Stimulated activated CD4-positive, alpha-beta T cell treated with anti-CD3 and anti-CD28 coated beads, Interleukin-4, amount 100 ng/mL, for 4 hours (primary cell): ENCODE measurements around the gene THRAP3.

Experiments used
- DNase-seq, 2 experiments: peaks; one replicate each; pipeline ENCODE4 v3.0.0-alpha.2; 2020

THRAP3 gene

DNA sequence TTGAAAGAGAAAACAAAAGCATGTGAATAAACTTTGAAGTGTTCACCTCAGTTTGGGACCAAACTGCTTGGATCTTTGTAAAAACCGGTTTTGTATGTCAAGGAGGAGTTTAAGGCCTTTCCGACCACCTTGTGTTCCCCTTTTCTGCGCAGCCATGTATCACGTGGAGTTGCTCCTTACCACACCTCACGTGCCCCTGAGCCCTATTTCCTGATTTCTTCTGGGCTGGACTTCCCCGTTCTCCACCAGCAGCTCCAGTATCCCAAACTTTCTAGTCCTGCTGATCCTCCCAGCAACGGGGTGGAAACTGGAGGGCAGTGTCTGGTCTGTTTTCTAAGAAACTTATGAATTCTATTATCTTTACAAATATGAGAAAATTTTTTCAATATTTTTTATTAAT, 80.3 kb downstream of the THRAP3 start:
- DNase-seq, result no peak

DNA sequence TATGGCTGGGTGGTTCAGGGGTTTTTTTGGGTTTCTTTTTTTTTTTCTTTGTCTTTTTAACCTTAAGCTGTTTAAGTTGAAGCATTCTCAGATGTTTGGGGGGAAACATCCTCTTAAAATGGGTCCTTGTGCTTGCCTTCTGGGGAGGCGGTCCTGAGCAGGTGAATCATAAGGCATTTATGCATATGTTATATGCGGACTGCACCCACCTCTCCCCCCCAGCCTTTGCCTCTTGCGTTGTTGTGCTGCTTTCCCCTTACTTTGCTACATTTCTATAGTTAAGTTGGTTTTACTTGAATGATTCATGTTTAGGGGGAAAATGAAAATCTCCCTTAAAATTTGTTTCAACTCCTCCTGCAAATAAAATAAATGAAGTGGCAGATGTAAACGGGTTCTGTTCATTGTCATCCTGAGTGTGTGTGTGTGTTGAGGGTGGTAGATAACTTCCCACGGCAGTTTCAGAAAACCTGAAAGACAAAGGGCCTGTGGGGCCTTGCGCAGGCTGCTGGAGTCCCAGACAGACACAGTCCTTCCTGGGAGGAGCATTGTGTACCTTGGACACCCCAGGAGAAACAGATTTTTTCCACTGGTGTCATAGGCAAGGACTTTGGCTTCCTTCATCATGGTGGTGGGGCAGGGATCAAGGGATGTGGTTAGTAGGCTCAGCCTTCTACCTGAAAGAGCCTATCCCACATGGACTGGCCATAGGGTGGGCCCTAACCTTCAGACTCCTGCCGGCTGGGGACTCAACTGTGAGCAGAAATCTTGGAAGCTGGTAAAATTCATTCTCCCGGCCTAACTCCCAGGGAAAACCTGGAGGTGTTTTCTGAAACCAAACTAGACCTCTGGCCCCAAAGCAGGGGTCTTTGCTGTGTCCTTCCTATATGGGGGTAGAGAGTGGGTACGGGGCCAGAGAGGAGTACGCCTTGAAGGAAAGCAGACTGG, 81.0 kb downstream of the THRAP3 start:
- peak in 1 of 2 experiments; percentile 38 for DNase-seq

DNA sequence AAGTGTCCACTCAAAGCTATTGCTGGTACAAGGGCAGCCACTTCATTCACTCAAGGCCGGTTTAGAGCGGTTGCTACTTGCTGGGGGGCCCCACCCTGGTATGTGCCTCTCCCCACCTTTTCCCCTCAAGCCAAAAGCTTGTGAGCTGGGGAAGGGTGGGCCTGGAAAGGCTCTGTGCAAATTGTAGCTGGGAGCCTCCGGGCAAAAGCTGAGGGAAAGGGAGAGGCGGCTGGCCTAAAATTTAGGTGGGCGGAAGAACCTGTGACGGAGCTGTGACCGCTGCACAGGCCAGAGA, 81.6 kb downstream of the THRAP3 start:
- DNase-seq, result no peak

DNA sequence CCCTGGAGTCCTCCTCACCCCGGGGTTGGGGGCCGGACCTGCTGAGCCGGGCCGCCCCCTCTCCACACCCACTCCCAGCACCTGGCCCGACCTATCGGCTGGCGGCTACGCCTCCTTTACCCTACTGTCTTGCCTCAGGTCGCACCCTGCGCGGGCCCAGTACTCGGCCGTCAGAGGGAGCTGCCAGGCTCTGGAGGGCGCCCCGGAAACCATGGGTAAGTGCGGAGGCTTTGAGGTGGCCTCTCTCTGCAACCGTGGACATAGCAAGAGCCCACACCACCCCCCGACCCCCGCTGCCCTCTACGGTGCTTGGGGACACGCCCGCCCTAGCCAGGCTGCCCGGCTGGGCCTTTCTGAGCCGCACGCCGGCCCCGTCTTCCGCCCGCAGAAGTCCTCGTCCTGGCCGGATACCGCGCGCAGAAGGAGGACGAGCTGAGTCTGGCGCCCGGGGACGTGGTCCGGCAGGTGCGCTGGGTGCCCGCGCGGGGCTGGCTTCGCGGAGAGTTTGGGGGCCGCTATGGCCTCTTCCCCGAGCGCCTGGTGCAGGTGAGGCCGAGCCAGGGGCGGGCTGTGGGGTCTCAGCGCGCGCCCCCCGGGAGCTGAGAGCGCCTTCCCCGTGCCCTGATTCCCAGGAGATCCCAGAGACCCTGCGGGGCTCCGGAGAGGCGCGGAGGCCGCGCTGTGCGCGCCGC, 82.1 kb downstream of the THRAP3 start, which contains the start of gene SH3D21:
TSS of gene SH3D21 (plus strand) at position 159 of the 692 bp plus-strand sequence. CDS start at position 212, 53 bp downstream.
- DNase-seq, result peak; percentile 44 to 48

DNA sequence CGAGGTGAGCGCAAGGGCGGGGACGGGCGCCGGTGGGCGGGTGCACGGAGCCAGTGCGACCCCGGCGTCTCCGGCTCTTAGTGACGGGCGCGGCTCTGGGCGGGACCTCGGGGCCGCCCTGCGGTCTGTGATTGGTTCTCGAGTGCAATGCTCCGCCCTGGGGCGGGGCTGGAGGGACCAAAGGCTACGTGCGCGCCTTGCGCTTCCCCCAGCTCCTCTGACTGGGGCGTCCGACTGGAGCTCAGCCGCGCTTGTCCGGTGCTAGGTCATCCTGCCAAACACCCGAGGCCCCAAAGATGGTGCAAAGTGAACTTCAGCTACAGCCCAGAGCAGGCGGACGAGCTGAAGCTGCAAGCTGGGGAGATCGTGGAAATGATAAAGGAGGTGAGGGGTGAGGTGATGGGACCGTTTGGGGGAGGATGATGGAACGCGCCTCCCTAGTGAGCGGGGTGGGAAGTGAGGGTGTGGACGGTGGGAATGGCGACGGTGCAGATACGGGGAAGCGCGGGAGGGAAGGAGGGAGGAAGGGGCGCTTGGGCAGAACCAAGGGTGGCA, 82.7 kb downstream of the THRAP3 start:
- peak; percentile 89 to 91 for DNase-seq

DNA sequence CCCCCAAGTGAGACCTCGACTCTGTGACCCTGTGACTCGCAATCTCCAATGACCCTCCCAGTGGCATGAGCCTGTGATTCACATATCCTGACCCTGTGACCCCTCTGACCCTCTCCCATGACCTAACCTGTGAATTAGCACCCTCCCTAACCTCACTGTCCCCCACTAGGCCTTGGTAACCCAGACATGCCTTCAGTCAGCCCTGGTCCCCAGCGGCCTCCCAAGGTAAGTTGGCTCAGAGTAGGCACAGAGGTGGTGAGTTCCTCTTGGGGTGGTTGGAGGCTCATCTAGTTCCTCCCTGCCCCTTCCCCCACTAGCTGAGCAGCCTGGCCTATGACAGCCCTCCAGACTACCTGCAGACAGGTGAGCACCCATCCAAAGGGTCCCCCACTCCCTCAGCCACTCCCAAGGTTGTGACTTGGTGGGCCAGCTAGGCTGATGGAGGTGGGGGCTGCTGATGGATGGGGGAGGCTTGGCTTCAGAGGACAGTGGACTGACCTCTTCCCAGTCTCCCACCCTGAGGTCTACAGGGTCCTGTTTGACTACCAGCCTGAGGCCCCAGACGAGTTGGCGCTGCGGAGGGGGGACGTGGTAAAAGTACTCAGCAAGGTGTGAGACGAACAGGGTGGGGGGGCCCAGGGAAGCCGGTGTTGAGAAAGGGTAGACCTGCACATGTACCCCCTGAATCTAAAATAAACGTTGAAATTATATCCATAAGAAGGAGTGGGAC, 83.5 kb downstream of the THRAP3 start:
- DNase-seq, result no peak

DNA sequence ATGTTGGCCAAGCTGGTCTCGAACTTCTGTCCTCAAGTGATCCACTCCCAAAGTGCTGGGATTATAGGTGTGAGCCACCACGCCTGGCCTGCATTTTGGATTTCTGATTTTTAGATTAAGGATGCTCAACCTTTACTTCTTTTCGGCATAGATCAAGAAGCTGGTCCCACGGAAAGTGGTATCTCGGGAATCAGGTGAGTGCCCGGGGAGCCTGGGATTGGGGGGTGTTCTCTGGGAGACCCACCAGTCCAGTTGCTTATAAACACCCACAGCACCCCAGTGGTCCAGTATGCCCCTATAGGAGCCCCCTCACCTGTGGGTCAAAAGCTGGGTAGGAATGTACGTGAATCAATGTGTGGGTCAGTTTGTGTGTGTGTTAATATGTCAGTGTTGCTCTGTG, 85.2 kb downstream of the THRAP3 start:
- DNase-seq, result no peak

DNA sequence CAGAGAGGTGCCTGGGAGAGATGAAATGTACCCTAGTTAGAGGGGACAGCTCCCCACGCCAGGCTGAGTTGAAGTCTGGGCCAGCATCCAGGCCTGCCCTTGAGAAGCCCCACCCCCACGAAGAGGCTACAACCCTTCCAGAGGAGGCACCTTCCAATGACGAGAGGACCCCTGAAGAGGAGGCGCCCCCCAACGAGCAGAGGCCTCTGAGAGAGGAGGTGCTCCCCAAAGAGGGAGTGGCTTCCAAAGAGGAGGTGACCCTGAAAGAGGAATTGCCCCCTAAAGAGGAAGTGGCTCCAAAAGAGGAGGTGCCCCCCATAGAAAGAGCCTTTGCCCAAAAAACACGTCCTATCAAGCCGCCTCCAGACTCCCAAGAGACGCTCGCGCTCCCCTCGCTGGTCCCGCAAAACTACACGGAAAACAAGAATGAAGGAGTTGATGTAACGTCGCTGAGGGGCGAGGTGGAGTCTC, 96.1 kb downstream of the THRAP3 start:
- no peak for DNase-seq

DNA sequence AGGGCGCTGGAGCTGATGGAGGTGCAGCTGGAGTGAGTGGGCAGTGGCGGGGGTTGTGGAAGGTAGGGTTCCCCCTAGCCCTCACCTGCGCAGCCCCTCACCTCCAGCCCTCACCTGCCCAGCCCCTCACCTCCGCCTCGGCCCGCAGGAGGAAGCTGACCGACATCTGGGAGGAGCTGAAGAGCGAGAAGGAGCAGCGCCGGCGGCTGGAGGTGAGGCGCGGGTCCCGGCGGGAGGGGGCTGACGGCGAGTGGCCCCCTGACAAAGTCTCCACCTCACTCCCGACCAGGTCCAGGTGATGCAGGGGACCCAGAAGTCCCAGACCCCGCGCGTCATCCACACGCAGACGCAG, 96.5 kb downstream of the THRAP3 start:
- no peak for DNase-seq

DNA sequence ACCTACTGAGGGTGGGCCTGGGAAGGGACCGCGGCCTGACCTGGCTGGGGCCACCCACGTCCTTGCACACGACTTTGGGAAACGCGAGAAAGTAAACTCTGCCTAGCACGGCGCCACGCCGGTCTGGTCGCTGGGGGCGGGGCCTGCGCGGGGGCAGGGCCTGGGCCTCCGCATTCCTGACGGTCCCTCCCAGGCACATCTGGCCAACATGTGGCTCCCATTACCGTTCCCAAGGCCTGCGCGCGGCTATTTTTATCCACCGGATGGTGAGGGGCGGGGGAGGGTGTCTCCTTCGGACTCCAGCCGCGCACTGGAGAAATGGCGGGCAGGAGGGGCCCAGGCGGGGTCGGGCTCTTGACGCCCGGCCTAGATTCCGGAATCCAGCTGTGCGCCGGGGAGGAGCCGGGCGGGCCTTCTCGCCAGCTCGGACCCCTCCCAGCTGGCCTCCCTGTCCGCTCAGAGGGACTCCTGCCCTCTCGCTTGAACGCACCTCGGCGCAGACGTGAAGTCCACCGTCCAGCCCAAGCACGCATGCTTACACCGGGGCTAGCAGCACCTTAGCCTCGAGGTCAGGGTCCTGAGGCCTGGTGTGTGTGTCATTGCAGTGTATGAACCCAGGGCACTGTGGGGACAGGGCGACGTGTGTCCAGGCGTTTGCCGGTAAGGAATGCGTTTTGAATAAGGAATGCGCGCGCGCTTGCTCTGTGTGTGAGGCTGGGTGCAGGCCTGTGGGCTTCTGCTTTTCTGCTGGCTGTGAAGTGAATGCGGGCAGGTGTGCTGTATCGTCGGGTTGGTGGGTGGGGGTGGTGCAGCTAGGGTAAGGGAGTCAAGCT, 97.1 kb downstream of the THRAP3 start:
- DNase-seq, result peak; percentile 14 to 44

DNA sequence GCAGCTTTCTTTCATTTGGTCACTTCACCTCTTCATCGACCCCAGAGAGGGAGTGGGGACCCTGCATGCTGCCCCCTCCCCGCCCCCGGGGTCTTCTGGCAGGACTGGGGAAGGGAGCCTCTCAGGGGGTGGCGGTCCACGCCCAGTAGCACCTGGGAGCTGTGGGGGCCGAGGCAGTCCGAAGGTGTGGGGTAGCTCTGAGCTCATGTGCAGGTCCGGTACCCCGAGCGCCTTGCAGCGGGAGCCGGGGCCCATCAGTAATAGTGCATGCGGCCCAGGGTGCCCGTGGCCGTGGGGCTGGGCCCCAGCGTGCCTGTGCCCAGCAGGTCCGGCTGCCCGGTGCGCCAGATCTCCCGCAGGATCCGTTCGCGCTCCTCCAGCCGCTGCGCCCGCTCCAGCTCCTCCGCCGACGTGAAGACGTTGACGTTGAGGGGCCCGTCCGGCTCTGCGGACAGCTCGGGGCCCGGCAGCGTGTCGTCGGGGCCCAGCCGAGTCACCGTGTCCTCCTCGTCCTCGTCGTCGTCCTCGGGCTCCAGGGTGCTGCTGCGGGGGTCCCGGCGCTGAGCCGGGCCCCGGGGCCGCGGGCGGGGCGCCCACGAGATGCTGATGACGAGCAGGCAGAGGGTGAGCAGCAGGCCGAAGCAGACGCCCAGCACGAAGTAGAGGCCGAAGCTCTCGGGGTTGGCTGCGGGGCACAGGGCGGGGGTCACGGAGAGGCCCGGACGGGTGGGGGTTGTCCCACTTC, 98.0 kb downstream of the THRAP3 start:
- no peak for DNase-seq

DNA sequence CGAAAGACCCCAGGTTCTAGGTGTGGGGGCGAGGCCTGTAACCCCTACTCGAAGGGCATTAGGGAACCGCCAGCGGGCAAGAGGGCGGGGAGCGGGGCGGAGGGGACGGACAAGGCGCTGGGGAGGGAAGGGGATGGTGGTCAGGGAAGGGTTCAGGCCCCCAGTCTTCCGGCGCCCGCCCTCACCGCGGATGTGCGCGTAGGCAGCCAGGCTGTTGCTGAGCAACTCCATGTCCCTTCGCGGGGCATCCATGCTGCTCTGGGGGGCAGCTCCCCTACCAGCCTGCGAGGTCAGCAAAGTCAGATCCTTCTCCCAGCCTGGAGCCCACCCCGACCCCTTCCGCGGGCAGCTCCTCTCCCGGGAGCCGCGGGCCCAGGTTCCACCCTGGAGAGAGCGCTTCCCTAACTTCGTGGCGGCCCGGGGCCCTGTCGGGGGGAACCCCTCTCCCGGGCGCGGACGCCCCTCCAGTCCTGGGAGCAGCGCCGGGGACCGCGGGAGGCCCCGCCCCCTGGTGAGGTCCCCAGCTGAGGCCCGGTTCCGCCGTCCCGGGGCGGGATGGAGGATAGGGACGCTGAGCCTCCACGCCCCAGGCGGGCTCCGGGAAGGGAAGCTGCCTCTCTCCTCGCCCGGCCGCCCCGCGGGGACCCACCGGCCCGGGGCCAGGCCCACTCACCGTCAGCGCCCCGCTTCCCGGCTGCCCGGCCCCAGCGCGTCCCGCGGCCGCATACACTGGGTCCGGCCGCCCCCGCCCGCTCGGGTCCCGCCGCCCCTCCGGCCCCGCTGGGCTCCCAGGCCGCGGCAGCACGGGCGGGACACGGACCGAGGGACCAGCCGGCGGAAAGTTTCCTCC, 98.8 kb downstream of the THRAP3 start:
- DNase-seq, result peak in 1 of 2 experiments; percentile 33

DNA sequence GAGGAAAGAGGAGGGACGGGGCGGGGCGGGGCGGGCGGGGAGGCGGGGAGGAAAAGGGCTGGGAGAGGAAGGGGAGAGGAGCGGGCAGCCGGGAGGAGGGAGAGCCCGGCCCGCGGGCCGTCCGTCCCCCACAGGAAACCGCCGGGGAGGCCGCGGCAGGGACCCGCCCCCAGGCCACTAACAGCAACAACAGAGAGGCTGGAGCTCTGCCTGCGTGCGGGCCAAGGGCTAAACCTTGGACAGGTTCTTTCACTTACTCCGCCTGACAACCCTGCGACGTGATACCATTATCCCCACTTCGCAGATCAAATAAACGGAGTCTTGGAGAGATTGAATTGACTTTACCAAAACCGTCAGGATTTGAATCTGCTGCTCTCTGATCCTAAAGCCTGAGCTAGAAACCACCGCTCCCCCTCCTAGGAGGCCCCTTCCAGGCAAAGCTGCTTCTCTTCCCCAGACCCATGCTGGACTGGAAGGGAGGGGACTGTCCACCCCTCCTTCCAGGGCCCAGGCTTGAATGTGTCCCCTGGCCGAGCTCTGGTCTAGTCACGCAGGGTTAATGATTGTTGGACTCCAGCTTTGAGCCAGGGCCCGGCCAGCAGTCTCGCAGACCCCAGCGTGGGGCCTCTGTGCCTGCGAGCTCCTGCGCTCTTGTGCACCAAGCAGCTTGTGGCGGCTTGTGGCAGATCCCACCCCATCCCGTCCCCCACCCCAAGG, 99.6 kb downstream of the THRAP3 start, which contains the start of gene EVA1B:
TSS of gene EVA1B (minus strand) at position 10 of the 717 bp plus-strand sequence. CDS start 608 bp downstream, outside the sequence.
- peak; percentile 27 to 37 for DNase-seq

DNA sequence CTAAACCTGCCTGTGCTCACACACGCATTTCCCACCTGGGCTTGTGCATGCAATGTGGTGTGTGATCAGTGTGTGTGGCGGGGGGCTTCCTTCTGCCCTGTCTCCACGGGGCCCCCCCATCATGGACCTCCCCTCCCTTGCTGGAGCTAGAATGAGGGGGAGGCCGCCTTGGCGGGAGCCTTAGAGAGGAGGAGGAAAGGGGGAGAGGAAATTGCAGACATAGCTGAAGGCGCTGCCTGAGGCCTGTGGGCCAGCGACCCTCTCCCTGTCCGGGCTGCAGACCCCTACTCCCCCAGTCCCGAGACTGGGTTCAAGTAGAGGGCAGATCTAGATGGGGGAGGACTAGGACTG, 100.1 kb downstream of the THRAP3 start:
- no peak for DNase-seq

DNA sequence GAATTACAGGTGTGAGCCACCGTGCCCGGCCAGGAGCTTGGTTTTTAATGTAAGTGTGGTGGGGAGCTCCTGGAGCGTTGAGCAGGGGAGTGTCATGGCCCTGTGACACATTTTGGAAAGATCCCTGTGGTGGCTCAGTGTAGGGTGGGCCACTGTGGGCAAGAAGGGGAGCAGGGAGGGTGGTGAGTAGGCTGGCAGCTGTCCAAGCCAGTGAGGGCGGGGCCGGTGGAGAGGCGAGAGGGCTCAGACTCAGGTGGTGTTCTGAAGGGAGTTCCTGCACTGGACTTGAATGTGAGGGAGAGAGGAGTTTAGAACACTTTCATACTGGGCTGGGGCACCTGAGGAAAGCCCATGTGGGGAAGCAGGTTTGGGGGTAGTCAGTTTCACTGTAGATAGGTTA, 102.3 kb downstream of the THRAP3 start:
- no peak for DNase-seq

DNA sequence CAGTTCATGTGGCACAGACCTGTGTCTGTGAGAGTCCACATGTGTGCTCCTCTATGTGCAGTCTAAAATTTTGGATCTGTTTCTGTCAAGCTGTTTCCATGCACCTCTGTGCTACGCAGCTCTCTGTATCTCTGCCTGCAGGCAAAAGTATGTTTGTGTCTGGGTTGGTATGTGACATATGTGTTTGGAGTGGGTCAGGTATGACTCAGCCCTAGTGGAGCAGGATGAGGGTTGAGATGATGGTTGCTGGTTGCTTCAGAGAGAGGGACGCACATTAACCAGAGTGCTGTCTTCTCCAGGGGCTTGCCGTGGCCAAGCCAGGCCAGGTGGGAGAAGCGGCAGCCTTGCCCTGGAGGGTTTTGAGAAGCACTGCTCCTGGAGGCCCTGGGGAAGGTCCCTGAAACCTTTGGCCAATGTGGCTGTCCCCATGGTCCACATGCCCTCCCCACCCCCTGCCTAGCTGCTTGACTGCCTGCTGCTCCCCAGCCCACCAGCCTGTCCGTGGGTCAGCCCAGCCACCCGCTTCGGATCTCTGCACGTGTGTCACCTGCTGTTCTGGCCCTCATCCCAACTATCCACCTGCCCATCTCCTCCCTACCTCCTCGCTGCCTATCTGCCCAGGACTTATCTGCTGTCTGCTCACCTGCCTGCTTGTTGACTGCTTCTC, 103.3 kb downstream of the THRAP3 start:
- no peak for DNase-seq

DNA sequence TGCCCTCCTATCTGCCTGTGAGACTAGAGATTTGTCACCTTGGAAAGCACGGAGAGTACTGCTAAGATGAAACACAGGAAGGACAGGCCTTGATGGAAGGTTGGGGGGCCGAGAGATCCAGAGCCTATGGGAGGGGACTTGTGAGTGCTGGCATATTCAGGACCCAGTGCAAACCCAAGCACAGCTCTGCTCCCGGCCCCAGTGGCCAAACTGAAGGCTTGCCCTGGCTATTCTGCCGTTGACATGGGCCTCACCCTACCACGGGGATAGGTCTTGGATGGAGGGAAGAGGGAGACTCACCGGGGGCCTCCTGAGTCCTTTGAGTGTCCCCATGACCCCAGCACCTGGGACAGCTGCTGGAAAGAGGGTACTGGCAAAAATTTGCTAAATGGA, 103.8 kb downstream of the THRAP3 start:
- DNase-seq, result no peak

DNA sequence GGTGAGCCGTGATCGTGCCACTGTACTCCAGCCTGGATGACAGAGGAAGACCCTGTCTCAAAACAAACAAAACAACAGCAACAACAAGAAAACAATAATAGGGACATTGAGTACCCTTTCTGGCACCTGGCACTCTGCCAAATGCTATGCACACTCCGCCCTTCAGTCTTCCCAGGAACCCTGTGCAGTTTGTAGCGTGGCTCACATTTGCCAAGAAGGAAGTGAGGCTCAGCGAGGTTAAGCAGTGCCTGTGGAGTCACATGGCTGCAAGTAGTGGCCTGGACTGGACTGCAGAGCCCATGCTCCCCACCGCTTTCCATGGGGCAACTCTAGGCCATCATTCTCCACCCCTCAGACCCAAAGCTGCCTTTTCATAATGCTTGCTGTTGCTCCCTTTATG, 104.5 kb downstream of the THRAP3 start:
- no peak for DNase-seq

DNA sequence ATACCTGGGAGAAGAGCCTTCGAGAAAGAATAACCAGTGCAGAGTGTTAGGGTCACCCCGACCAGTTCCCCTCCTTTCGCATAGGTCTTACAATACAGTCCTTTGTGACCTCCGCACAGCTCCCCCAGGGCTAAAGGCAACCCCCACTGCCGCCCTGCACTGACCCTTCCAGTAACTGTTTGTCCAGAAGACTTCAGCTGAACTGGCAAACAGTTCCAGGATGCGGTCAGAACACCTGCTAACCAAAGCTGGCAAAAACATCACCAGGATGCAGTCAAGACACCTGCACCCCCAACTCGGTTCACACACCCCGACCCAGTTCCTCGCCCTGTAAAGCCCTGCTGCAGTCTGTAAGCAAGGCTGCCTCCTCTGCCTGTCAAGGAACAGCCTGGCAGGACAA, 105.6 kb downstream of the THRAP3 start:
- DNase-seq, result no peak
